ENCODE data around the gene SPNS2.

DNA sequence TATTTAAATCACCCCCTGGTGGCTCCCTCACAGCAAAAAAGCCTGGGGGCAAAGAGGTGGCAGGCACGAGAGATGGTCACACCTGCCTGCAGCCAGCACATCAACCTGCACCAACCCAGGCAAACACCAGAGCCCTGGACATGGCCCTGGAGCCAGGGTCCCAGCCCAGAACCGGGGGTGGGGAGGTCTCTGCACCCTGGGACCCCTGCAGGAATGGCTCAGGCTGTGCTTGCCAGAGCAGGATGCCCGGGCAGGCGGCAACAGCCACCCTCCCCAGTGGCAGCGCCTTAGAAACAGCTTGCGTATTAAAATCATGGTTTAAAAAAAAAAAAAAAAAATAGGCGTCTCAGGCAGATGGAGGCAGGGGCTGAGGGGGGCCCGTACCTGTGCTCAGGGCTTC, 40.3 kb downstream of the SPNS2 start:
- TF ChIP-seq, protein P1, sequence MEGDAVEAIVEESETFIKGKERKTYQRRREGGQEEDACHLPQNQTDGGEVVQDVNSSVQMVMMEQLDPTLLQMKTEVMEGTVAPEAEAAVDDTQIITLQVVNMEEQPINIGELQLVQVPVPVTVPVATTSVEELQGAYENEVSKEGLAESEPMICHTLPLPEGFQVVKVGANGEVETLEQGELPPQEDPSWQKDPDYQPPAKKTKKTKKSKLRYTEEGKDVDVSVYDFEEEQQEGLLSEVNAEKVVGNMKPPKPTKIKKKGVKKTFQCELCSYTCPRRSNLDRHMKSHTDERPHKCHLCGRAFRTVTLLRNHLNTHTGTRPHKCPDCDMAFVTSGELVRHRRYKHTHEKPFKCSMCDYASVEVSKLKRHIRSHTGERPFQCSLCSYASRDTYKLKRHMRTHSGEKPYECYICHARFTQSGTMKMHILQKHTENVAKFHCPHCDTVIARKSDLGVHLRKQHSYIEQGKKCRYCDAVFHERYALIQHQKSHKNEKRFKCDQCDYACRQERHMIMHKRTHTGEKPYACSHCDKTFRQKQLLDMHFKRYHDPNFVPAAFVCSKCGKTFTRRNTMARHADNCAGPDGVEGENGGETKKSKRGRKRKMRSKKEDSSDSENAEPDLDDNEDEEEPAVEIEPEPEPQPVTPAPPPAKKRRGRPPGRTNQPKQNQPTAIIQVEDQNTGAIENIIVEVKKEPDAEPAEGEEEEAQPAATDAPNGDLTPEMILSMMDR (IDR thresholded peaks at IDR 0.05) = no peak
- no peak for TF ChIP-seq POLR2AphosphoS5 (IDR thresholded peaks at IDR 0.05; ENCODE audit: insufficient read depth in 1 of 2, low read depth in 1 of 2)

Measured in vagina (tissue), 2 donors.